OCI-LY7 (cell line): ENCODE results near the gene TMEM37. TPM values are rescaled to one million over a fixed set of nuclear protein-coding genes. Genes with fewer than 3 reads are reported as not detected.

Experiments used
- BruUV-seq: library from RNA; stranded (reverse); fragments of 400-500 nt; replicated peaks from 2 replicates; lab custom pipeline; 2021; lab: Mats Ljungman, UMichigan
- CTCF ChIA-PET: fragments of 300-600 bp; sonication (Branson Sonifier 250); formaldehyde crosslinking; loops from one replicate; lab custom pipeline; 2022; ENCODE audit warnings: antibody characterized with exemption; ENCODE audit not compliant: unreplicated experiment; lab: Charles Lee
- POLR2A ChIA-PET: fragments of 300-600 bp; sonication (Branson Sonifier 250); formaldehyde crosslinking; loops from one replicate; lab custom pipeline; 2022; ENCODE audit warnings: antibody characterized with exemption; lab: Charles Lee
- DNase-seq: peaks from one replicate; pipeline ENCODE4 v3.0.0-alpha.2; 2015; ENCODE audit warnings: low spot score
- H2AFZ ChIP-seq: fragments of 200-600 bp; sonication (generic), shearing (Covaris generic); 2 replicates; pipeline ENCODE4 v1.6.1; 2014; ENCODE audit warnings: mild to moderate bottlenecking, antibody characterized with exemption, low read length, moderate library complexity
- H3K27ac ChIP-seq: fragments of 200-600 bp; sonication (generic); 2 replicates; pipeline ENCODE4 v1.5.1; 2014; ENCODE audit warnings: mixed run types, low read depth, mild to moderate bottlenecking, moderate library complexity, low read length, inconsistent platforms; ENCODE audit not compliant: poor library complexity, severe bottlenecking
- H3K36me3 ChIP-seq: fragments of 200-600 bp; sonication (generic); 2 replicates; pipeline ENCODE4 v1.6.1; 2014; ENCODE audit warnings: mild to moderate bottlenecking, antibody characterized with exemption, low read length, moderate library complexity, mixed read lengths; ENCODE audit not compliant: insufficient read depth
- H3K4me1 ChIP-seq: fragments of 200-600 bp; sonication (generic); 2 replicates; pipeline ENCODE4 v1.5.1; 2014; ENCODE audit warnings: mild to moderate bottlenecking, low read length; ENCODE audit not compliant: insufficient read depth, poor library complexity, severe bottlenecking
- H3K4me2 ChIP-seq: fragments of 200-600 bp; sonication (generic); 2 replicates; pipeline ENCODE4 v1.6.1; 2014; ENCODE audit warnings: mild to moderate bottlenecking, low read length
- H3K4me3 ChIP-seq: fragments of 200-600 bp; sonication (generic); 2 replicates; pipeline ENCODE4 v1.5.1; 2014; ENCODE audit warnings: mild to moderate bottlenecking, low read depth, low read length; ENCODE audit not compliant: poor library complexity, severe bottlenecking
- H3K79me2 ChIP-seq: fragments of 200-600 bp; sonication (generic); 2 replicates; pipeline ENCODE4 v1.6.1; 2016; ENCODE audit warnings: low read depth, mild to moderate bottlenecking, low read length, moderate library complexity, mixed read lengths; ENCODE audit not compliant: insufficient read depth
- H3K9me2 ChIP-seq: fragments of 200-600 bp; sonication (generic); 2 replicates; pipeline ENCODE4 v1.6.1; 2016; ENCODE audit warnings: mild to moderate bottlenecking, low read length, mixed read lengths; ENCODE audit not compliant: insufficient read depth
- H3K9me3 ChIP-seq: fragments of 200-600 bp; sonication (generic); 2 replicates; pipeline ENCODE4 v1.6.1; 2014; ENCODE audit warnings: mild to moderate bottlenecking, mixed run types, low read length, mixed read lengths
- H4K20me1 ChIP-seq: fragments of 200-600 bp; sonication (generic); 2 replicates; pipeline ENCODE4 v1.6.1; 2014; ENCODE audit warnings: mild to moderate bottlenecking, antibody characterized with exemption, low read length, moderate library complexity, mixed read lengths; ENCODE audit not compliant: insufficient read depth
- CTCF ChIP-seq: fragments of 200-600 bp; sonication (generic); conservative IDR thresholded peaks from 2 replicates; pipeline ENCODE4 v1.5.1; 2014; ENCODE audit warnings: mild to moderate bottlenecking, antibody characterized with exemption, low read length, moderate library complexity, mixed read lengths
- EZH2phosphoT487 ChIP-seq: fragments of 200-600 bp; sonication (generic); IDR thresholded peaks from 2 replicates; pipeline ENCODE4 v1.6.1; 2018; ENCODE audit warnings: low read depth, borderline replicate concordance, mild to moderate bottlenecking, mixed run types, antibody characterized with exemption, low read length, moderate library complexity, mixed read lengths
- intact Hi-C: fragments of 100-400 bp; cut with micrococcal nuclease; formaldehyde crosslinking; loops from one replicate; pipeline ENCODE4 v1.10.0; 2022; ENCODE audit not compliant: unreplicated experiment
- total RNA-seq, 2 experiments: library from RNA; depleted of rRNA in 1 of 2; stranded (reverse); fragments of >200 nt in 1 of 2; shearing (Covaris generic) in 1 of 2; gene quantifications; 2 replicates each; pipeline ENCODE4 v1.2.3, GENCODE V29; 2014 to 2022

The TMEM37 gene
- total RNA-seq, 2 experiments from 2014 or later: not detected

- intact Hi-C loops: no loop called here
- CTCF ChIA-PET: no interaction called here
- DNase-seq: no peak
- H3K79me2 ChIP-seq: no peaks in the 10 kb centered on the region
- BruUV-seq: no TSS peak
- POLR2A ChIA-PET: no interaction called here
- TF ChIP-seq EZH2phosphoT487: no peak
- no peak for TF ChIP-seq CTCF
- 0 out of 2 replicates have a peak, but pooled peaks cover 9% of the 10 kb centered on the region for H3K9me3 ChIP-seq
- H3K4me2 ChIP-seq: no peak overlapping the region
- peaks cover 6% of the 10 kb centered on the region for H3K4me1 ChIP-seq
- H2AFZ ChIP-seq: no peak overlapping the region
- H3K9me2 ChIP-seq: no peaks in the 10 kb centered on the region
- H3K4me3 ChIP-seq: no peak overlapping the region
- H3K27ac ChIP-seq: no peak overlapping the region
- no peaks in the 10 kb centered on the region for H4K20me1 ChIP-seq
- no peaks in the 10 kb centered on the region for H3K36me3 ChIP-seq
These were observed 5.8 kb upstream of the TMEM37 start for GRCh38 chr2:119425620-119426395.

- ChIA-PET POLR2A (no interaction called here), CTCF (no interaction called here)
- Histone ChIP-seq H3K27ac (no peak overlapping the region), H2AFZ (no peak overlapping the region), H3K4me3 (no peak overlapping the region), H3K4me2 (no peak overlapping the region), H3K9me2 (no peaks in the 10 kb centered on the region), H3K9me3 (0 out of 2 replicates have a peak, but pooled peaks cover 5% of the 10 kb centered on the region), H4K20me1 (no peaks in the 10 kb centered on the region), H3K36me3 (no peaks in the 10 kb centered on the region), H3K4me1 (peaks cover 11% of the 10 kb centered on the region), H3K79me2 (no peaks in the 10 kb centered on the region)
- intact Hi-C loops: no loop called here
- DNase-seq: no peak
- no TSS peak for BruUV-seq
- TF ChIP-seq CTCF: no peak
- TF ChIP-seq EZH2phosphoT487: no peak
These were observed 5.3 kb upstream of the TMEM37 start for GRCh38 chr2:119426396-119426675.

- Histone ChIP-seq H4K20me1 (no peaks in the 10 kb centered on the region), H3K4me2 (no peak overlapping the region), H3K36me3 (no peaks in the 10 kb centered on the region), H3K4me3 (no peak overlapping the region), H2AFZ (no peak overlapping the region), H3K79me2 (no peaks in the 10 kb centered on the region), H3K4me1 (peaks cover 14% of the 10 kb centered on the region), H3K9me3 (no peaks in the 10 kb centered on the region), H3K27ac (no peak overlapping the region), H3K9me2 (no peaks in the 10 kb centered on the region)
- DNase-seq: no peak
- intact Hi-C loops: no loop called here
- CTCF ChIA-PET: no interaction called here
- POLR2A ChIA-PET: interaction anchor here (0.6 to 0.9 kb wide), 2 partner anchors 12 to 22 kb away, joined by 3 read pairs; no protein-coding TSS in a partner anchor
- no TSS peak for BruUV-seq
- TF ChIP-seq EZH2phosphoT487 (no peak), CTCF (no peak)
These were observed 4.8 kb upstream of the TMEM37 start for GRCh38 chr2:119426801-119427395.
